ENCODE data around the gene MAPK14.

MAPK14 gene

DNA sequence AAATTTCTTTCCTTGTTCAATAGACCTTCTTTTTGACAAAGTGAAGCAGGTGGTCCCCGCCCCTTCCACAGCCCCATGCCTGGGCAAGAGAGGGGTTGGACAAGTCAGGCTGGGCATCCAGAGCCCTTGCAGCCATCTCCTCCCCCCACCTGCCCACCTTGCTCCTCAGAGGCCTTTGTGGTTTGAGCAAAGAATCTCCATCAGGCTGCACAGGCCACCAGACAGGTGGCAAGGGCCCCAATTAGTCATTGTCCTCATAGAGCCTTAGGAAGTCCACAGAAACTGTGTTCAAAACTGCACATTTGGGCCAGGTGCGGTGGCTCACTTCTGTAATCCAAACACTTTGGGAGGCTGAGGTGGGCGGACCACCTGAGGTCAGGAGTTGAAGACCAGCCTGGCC is 101.2 kb downstream of the MAPK14 start:
- TF ChIP-seq, protein P1, sequence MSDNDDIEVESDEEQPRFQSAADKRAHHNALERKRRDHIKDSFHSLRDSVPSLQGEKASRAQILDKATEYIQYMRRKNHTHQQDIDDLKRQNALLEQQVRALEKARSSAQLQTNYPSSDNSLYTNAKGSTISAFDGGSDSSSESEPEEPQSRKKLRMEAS (IDR thresholded peaks at IDR 0.05), result no peak
- TF ChIP-seq, protein P2, sequence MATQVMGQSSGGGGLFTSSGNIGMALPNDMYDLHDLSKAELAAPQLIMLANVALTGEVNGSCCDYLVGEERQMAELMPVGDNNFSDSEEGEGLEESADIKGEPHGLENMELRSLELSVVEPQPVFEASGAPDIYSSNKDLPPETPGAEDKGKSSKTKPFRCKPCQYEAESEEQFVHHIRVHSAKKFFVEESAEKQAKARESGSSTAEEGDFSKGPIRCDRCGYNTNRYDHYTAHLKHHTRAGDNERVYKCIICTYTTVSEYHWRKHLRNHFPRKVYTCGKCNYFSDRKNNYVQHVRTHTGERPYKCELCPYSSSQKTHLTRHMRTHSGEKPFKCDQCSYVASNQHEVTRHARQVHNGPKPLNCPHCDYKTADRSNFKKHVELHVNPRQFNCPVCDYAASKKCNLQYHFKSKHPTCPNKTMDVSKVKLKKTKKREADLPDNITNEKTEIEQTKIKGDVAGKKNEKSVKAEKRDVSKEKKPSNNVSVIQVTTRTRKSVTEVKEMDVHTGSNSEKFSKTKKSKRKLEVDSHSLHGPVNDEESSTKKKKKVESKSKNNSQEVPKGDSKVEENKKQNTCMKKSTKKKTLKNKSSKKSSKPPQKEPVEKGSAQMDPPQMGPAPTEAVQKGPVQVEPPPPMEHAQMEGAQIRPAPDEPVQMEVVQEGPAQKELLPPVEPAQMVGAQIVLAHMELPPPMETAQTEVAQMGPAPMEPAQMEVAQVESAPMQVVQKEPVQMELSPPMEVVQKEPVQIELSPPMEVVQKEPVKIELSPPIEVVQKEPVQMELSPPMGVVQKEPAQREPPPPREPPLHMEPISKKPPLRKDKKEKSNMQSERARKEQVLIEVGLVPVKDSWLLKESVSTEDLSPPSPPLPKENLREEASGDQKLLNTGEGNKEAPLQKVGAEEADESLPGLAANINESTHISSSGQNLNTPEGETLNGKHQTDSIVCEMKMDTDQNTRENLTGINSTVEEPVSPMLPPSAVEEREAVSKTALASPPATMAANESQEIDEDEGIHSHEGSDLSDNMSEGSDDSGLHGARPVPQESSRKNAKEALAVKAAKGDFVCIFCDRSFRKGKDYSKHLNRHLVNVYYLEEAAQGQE (IDR thresholded peaks at IDR 0.05; ENCODE audit: low read depth), result no peak
- TF ChIP-seq NFIC (IDR thresholded peaks at IDR 0.05), result no peak
- TF ChIP-seq TEAD4 (IDR thresholded peaks at IDR 0.05), result no peak

DNA sequence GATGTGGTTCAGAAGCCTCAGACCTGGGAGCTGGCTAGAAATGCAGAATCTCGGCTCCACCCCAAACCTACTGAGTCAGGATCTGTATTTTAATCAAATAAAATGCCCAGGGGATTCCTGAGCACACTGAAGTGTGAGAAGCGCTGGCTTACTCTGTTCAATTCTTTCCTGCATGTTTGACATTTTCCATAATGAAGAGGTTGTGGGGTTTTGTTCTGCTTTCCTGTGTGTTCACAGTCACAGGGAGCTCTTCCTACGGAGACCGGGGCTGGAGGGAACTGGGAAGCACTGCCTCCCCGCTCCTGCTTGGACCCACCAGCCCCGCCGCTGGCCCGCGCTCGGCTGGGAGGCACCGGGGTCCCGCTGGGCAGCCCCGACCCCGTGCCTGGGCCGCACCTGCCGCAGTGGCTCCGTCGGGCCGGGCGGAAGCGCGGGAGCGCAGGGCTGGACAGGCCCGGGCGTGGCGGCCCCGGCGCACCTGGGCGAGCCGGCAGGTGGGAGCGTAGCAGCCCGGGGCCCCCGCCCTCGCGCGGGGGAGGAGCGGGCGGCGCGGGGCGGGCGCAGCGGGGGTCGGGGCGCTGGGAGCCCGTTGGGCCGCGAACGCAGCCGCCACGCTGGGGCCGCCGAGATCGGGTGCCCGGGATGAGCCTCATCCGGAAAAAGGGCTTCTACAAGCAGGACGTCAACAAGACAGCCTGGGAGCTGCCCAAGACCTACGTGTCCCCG is 102.5 kb downstream of the MAPK14 start, which contains the start of gene MAPK13:
TSS of gene MAPK13 (plus strand) at position 573 of the 726 bp plus-strand sequence. CDS start at position 643, 70 bp downstream.
- 0 out of 2 replicates have a peak, but pooled peaks have one; percentile 27 for TF ChIP-seq EGR1 (IDR thresholded peaks at IDR 0.05)
- no peak for TF ChIP-seq CEBPB (IDR thresholded peaks at IDR 0.05)
- no peak for TF ChIP-seq YY1 (IDR thresholded peaks at IDR 0.05; ENCODE audit: low read depth)
- TF ChIP-seq RAD21 (IDR thresholded peaks at IDR 0.05; ENCODE audit: low read depth), result no peak

DNA sequence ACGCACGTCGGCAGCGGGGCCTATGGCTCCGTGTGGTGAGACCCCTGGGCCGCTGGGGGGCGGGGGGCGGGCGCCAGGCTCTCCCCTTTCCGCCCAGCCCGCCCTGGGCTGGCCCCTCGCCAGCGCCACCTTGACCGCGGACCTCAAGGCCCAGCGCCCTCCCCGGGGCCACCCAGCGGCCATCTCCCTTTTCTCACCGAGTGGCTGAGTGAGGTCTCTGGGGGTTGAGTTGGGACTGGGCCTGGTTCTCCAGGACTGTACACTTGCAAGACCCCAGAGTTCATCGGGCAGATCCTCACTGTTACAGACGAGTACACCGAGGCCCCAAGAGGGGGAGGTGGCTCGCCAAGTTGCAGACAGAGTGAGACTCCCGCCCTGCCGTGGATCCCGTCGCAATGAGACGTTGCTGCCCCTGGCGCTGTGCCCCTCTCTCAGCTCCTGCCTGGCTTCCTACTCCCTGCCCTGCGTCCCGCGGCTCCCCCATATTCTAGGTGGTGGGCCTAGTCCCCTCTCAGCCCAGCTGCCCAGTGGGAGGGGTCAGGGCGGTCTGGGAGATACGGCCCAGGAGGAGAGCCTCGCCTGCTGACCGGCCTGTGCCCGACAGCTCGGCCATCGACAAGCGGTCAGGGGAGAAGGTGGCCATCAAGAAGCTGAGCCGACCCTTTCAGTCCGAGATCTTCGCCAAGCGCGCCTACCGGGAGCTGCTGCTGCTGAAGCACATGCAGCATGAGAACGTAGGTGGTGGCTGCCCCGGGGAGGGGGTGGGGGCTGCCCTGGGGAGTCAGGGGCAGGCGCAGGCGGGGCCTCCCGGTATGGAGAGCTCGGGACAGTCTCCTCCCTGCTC is 103.3 kb downstream of the MAPK14 start:
- TF ChIP-seq YY1 (IDR thresholded peaks at IDR 0.05; ENCODE audit: low read depth) (0 out of 2 replicates have a peak, but pooled peaks have one; percentile 38), FOXM1 (IDR thresholded peaks at IDR 0.05; ENCODE audit: borderline replicate concordance, low read depth) (no peak)

DNA sequence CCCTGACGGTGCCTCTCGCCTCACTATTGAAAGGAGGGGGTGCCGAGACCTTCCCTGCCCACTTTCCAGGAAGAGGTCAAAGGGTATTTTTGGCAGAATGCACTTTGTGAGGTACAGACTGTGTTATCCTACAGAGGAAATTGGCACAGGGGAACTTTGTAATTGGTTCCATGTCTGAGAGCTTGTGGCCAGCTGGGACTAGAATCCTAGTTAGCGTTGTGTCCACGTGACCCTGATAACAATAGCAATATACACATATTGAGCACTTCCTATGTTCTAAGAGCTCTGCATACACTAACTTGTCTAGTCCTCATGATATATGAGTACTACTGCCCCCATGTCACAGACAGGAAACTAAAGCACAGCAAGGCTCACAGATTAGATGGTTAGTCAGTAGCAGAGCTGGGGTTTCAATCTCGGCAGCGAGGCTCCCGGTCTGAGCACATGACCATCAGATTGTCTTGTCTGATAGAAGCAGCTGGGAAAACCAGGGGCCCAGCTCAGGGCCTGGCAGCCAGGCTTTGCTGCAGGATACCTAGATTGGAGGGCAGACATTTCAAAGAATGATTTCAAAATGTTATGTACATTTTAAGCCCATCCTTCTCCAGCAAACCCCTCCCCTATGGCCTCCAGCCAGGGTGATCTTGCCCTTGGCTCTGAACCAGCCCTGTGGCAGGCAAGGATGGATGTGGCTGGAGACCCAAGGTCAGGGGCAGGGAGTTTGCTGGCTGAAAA is 104.1 kb downstream of the MAPK14 start:
- peak; percentile 58 for TF ChIP-seq NFIC (IDR thresholded peaks at IDR 0.05)
- TF ChIP-seq EGR1 (IDR thresholded peaks at IDR 0.05), result no peak

DNA sequence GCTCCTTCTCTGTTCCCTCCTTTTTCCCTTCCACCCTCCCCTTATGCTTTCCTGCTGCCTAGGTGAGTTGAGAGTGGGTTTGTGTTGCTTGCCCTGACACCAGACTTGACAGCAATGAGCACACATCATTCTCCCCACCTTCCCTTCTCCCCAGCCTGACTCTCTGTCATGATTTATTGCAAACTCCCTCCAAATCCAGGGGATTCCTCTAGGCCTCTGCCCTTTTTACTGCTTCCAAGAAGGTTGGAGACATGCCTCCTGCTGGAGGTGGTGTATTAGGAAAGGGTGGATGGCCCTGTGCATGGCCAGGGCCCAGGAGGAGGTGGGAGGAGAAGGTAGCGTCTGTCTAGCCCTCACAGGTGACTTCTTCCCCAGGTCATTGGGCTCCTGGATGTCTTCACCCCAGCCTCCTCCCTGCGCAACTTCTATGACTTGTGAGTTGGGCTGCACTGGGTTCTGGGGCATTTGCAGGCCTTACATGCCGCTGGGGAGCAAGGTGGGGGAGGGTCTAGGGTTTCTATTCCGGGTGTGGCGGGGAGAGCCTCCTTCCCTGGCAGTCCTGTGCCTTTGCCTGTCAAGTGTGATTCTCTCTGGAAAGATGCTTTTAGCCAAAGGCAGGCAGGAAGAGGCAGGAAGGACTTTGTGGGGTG is 104.8 kb downstream of the MAPK14 start:
- TF ChIP-seq TEAD4 (IDR thresholded peaks at IDR 0.05), result no peak
- TF ChIP-seq FOXM1 (IDR thresholded peaks at IDR 0.05; ENCODE audit: borderline replicate concordance, low read depth), result no peak
- TF ChIP-seq, protein P3, sequence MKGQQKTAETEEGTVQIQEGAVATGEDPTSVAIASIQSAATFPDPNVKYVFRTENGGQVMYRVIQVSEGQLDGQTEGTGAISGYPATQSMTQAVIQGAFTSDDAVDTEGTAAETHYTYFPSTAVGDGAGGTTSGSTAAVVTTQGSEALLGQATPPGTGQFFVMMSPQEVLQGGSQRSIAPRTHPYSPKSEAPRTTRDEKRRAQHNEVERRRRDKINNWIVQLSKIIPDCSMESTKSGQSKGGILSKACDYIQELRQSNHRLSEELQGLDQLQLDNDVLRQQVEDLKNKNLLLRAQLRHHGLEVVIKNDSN (IDR thresholded peaks at IDR 0.05), result no peak
- TF ChIP-seq EP300 (IDR thresholded peaks at IDR 0.05; ENCODE audit: borderline replicate concordance), result no peak
- no peak for TF ChIP-seq TCF12 (IDR thresholded peaks at IDR 0.05; ENCODE audit: low read depth)
- no peak for TF ChIP-seq ZBTB7A (IDR thresholded peaks at IDR 0.05; ENCODE audit: low read depth)
- TF ChIP-seq CEBPB (IDR thresholded peaks at IDR 0.05), result no peak
- TF ChIP-seq YY1 (IDR thresholded peaks at IDR 0.05; ENCODE audit: low read depth), result no peak

DNA sequence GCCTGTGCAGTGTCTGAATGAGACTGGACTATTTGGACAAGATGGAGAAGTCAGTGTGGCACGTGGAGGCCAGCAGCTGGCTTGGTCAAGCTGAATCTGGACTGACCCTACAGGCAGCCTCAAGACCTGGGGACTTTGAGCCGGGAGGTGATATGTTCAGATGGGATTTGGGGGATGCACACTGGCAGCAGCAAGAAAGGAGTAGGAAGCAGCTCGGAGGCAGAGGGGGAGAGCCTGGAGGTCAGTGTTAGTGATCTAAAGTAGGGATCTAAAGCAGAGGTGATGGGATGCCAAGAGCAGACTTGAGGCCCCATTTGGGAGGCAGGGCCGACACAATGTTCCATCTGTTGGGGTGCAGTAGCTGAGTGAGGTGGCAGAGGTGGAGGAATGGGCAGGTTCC is 105.5 kb downstream of the MAPK14 start:
- TF ChIP-seq, protein P3 (IDR thresholded peaks at IDR 0.05), result no peak
- TF ChIP-seq TEAD4 (IDR thresholded peaks at IDR 0.05) (no peak), RAD21 (IDR thresholded peaks at IDR 0.05; ENCODE audit: low read depth) (no peak), YY1 (IDR thresholded peaks at IDR 0.05; ENCODE audit: low read depth) (no peak), NFIC (IDR thresholded peaks at IDR 0.05) (no peak), CEBPB (IDR thresholded peaks at IDR 0.05) (no peak), ZBTB7A (IDR thresholded peaks at IDR 0.05; ENCODE audit: low read depth) (no peak), TAF1 (IDR thresholded peaks at IDR 0.05; ENCODE audit: low read depth) (no peak), EP300 (IDR thresholded peaks at IDR 0.05; ENCODE audit: borderline replicate concordance) (no peak), EGR1 (IDR thresholded peaks at IDR 0.05) (no peak), FOXM1 (IDR thresholded peaks at IDR 0.05; ENCODE audit: borderline replicate concordance, low read depth) (no peak), CREB1 (IDR thresholded peaks at IDR 0.05; ENCODE audit: low read depth) (no peak), TCF12 (IDR thresholded peaks at IDR 0.05; ENCODE audit: low read depth) (no peak)
- TF ChIP-seq, protein P2 (IDR thresholded peaks at IDR 0.05; ENCODE audit: low read depth), result no peak
- TF ChIP-seq, protein P1 (IDR thresholded peaks at IDR 0.05), result no peak

Measured in Ishikawa (cell line).